Left lung (tissue), 10 donors: ENCODE results near the gene ITGB1. TPM values are rescaled to one million over a fixed set of nuclear protein-coding genes. Genes with fewer than 3 reads are reported as not detected.

Source experiments
- ATAC-seq: fragments of 200-7000 bp; cut with Tn5 transposase; one replicate; pipeline ENCODE4 v1.9.1; 2020; ENCODE audit warnings: moderate library complexity
- DNase-seq, 4 donors: peaks; one replicate each; pipeline ENCODE4 v3.0.0-alpha.2; 2013 to 2020
- H3K27ac ChIP-seq, 2 donors: fragments of 200-600 bp; sonication (generic) in 1 of 2; one replicate each; pipeline versions ENCODE4 v1.5.0 to v1.8.0; 2020 to 2021
- H3K27me3 ChIP-seq, 2 donors: fragments of 200-600 bp; sonication (generic) in 1 of 2; one replicate each; pipeline versions ENCODE4 v1.5.0 to v1.8.0; 2020 to 2021
- H3K36me3 ChIP-seq, 2 donors: fragments of 200-600 bp; sonication (generic) in 1 of 2; one replicate each; pipeline versions ENCODE4 v1.5.0 to v1.8.0; 2020 to 2021
- H3K4me1 ChIP-seq, 2 donors: fragments of 200-600 bp; one replicate each; pipeline ENCODE4 v1.8.0; 2021
- H3K4me3 ChIP-seq, 2 donors: fragments of 200-600 bp; sonication (generic) in 1 of 2; one replicate each; pipeline versions ENCODE4 v1.5.0 to v1.8.0; 2020 to 2021; ENCODE audit warnings: mild to moderate bottlenecking in 1 of 2
- H3K9me3 ChIP-seq, 2 donors: fragments of 200-600 bp; sonication (generic) in 1 of 2; one replicate each; pipeline versions ENCODE4 v1.5.0 to v1.8.0; 2020 to 2021
- intact Hi-C, 2 donors: fragments of 100-400 bp; cut with DNase I; formaldehyde crosslinking; loops; one replicate each; pipeline versions ENCODE4 v1.11.2 to v1.14.2; 2022
- polyA plus RNA-seq, 6 donors: library from polyadenylated mRNA; unstranded; fragments of 120-200 nt; gene quantifications; one replicate each; pipeline ENCODE4 v1.2.1, GENCODE V29; 2013; ENCODE audit not compliant: insufficient read length in 6 of 6
- total RNA-seq, 2 donors: library from RNA; stranded (reverse); fragmentation: NEBNext Ultra II Directional; extraction: Animal tissue kit (Norgen Biotek cat#: 25700); gene quantifications; one replicate each; pipeline ENCODE4 v1.2.1, GENCODE V29; 2021
- TF ChIP-seq, protein P1 (sequence below), 2 donors: fragments of 200-600 bp; sonication (generic) in 1 of 2; IDR thresholded peaks; one replicate each; pipeline versions ENCODE4 v1.5.0 to v1.8.0; 2021; ENCODE audit warnings: antibody characterized with exemption in 2 of 2
- donor health status: DM: no; HTN: yes; CAD: no.
- donor health status: DM: no; HTN: no; CAD: no.

The ITGB1 gene
- total and polyA plus RNA-seq, 8 donors, result 460 to 642 (median 504) TPM

DNA sequence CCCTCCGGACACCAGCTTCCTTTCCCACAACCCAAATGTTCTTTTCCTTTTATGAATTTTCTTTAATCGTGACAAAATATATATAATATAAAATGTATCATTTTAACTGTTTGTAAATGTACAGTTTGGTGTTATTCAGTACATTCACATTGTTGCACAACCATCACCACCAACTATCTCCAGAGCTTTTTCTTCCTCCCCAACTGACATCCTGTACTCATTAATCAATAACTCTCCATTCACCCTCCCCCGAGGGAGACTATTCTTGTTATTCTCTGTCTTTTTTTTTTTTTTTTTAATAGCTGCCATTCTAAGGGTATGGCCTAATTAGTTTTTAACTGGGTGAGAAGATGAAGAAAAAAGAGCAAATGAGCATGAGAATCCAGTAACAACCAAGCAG is 30.6 kb upstream of the ITGB1 start:
- no peak for ATAC-seq
- TF ChIP-seq, protein P1, sequence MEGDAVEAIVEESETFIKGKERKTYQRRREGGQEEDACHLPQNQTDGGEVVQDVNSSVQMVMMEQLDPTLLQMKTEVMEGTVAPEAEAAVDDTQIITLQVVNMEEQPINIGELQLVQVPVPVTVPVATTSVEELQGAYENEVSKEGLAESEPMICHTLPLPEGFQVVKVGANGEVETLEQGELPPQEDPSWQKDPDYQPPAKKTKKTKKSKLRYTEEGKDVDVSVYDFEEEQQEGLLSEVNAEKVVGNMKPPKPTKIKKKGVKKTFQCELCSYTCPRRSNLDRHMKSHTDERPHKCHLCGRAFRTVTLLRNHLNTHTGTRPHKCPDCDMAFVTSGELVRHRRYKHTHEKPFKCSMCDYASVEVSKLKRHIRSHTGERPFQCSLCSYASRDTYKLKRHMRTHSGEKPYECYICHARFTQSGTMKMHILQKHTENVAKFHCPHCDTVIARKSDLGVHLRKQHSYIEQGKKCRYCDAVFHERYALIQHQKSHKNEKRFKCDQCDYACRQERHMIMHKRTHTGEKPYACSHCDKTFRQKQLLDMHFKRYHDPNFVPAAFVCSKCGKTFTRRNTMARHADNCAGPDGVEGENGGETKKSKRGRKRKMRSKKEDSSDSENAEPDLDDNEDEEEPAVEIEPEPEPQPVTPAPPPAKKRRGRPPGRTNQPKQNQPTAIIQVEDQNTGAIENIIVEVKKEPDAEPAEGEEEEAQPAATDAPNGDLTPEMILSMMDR (IDR thresholded peaks at IDR 0.05), result no peak
- H3K36me3 ChIP-seq, result no peaks in the 10 kb centered on the region
- intact Hi-C loops, result no loop called here
- DNase-seq, result no peak
- no peak overlapping the region for H3K27ac ChIP-seq
- no peaks in the 10 kb centered on the region for H3K9me3 ChIP-seq
- H3K4me1 ChIP-seq, result peaks cover 6 to 26% of the 10 kb centered on the region in 2 donors
- no peaks in the 10 kb centered on the region for H3K27me3 ChIP-seq
- no peak overlapping the region for H3K4me3 ChIP-seq

DNA sequence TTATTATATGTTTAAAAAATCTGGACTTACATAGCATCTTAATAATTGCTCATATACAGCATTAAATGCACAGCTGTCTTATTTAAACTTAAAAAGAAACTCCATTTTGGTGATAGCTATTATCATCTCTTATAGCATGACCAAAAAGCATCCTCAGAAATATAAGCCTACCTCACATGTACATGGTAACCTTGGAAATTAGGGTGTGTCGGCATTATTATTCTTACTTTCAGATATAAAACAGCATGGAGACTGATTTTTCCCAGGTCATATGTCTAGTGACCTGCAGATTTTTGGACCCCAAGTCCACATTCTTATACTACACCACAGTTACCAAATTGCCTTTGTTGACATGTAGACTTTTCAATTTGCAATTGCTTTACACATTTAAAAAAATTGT is 29.1 kb upstream of the ITGB1 start:
- no peaks in the 10 kb centered on the region for H3K27me3 ChIP-seq
- no peaks in the 10 kb centered on the region for H3K36me3 ChIP-seq
- H3K4me1 ChIP-seq, result peaks cover 12 to 40% of the 10 kb centered on the region in 2 donors
- TF ChIP-seq, protein P1 (IDR thresholded peaks at IDR 0.05), result no peak
- no peaks in the 10 kb centered on the region for H3K9me3 ChIP-seq
- no peak overlapping the region for H3K4me3 ChIP-seq
- H3K27ac ChIP-seq, result no peak overlapping the region
- DNase-seq (no peak), ATAC-seq (no peak)
- intact Hi-C loops, result no loop called here

GRCh38 chr10:32985775-32986350 is 27.8 kb upstream of the ITGB1 start:
- ATAC-seq (peak; percentile 62), DNase-seq (peak in 1 of 4 donors; percentile 51)

DNA sequence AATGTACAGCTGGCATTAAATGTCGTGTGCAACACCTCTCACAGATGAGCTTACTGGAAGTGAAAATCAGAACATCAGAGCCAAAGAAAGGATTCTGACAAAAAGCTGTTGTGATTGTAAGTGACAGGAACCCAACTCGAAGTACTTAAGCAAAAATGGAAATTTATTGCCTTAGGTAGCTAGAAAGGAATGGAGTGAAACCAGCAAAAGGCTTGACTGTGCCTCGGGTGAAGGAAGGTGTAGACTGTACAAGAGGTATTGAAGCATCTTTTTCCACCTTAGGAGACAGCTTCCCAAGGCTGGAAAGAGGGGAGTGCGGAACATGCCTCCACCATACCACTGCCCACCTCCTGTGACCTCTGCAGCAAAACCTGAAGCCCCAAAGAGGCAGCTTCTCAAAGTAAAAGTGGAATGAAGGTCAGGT is 27.3 kb upstream of the ITGB1 start:
- H3K4me1 ChIP-seq, result peaks cover 19 to 59% of the 10 kb centered on the region in 2 donors
- no peaks in the 10 kb centered on the region for H3K9me3 ChIP-seq
- no peak for DNase-seq
- intact Hi-C loops, result no loop called here
- no peak overlapping the region for H3K4me3 ChIP-seq
- H3K27ac ChIP-seq, result peak overlapping the region; percentile 67 to 72
- no peak for ATAC-seq
- H3K27me3 ChIP-seq, result no peaks in the 10 kb centered on the region
- TF ChIP-seq, protein P1 (IDR thresholded peaks at IDR 0.05), result no peak
- H3K36me3 ChIP-seq, result no peaks in the 10 kb centered on the region

More at GRCh38 chr10:32985775-32986350, 27.8 kb upstream of the ITGB1 start:
- TF ChIP-seq, protein P1 (IDR thresholded peaks at IDR 0.05), result no peak
- no peaks in the 10 kb centered on the region for H3K9me3 ChIP-seq
- peaks cover 19 to 53% of the 10 kb centered on the region in 2 donors for H3K4me1 ChIP-seq
- no peak overlapping the region for H3K4me3 ChIP-seq
- intact Hi-C loops, result no loop called here
- H3K27me3 ChIP-seq, result no peaks in the 10 kb centered on the region
- peak overlapping the region; percentile 67 to 72 for H3K27ac ChIP-seq
- no peaks in the 10 kb centered on the region for H3K36me3 ChIP-seq

DNA sequence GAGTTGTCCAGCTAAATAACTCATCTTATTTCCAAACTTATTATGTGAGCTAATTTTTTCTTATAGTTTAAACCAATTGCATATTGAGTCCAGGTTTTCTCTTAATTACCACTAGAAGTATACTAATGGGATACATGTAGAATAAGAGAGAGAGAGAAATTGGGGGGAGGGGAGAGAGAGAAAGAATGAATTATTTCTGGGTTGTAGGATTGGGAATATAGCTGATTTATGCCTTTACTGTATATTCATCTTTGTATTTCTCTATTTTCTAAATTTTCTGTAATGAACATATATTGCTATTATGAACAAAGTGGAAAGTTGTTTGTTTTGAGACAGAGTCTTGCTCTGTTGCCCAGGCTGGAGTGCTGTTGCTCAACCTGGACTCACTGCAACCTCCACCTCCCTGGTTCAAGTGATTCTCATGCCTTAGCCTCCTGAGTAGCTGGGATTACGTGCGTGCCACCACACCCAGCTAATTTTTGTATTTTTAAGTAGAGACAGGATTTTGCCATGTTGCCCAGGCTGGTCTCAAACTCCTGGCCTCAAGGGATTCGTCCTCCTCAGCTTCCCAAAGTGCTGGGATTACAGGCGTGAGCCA is 26.1 kb upstream of the ITGB1 start:
- Histone ChIP-seq H3K27me3 (no peaks in the 10 kb centered on the region), H3K9me3 (no peaks in the 10 kb centered on the region), H3K27ac (peak overlapping the region in 1 of 2 donors; percentile 60), H3K36me3 (no peaks in the 10 kb centered on the region), H3K4me1 (peaks cover 19 to 63% of the 10 kb centered on the region in 2 donors), H3K4me3 (no peak overlapping the region)
- intact Hi-C loops, result no loop called here
- ATAC-seq, result no peak
- DNase-seq, result no peak
- TF ChIP-seq, protein P1 (IDR thresholded peaks at IDR 0.05), result no peak
